Fibroblast of skin of right quadriceps (primary cell): ENCODE results near the gene VOPP1.

ENCODE experiments used
- DNase-seq: peaks from one replicate; pipeline ENCODE4 v3.0.0-alpha.2; 2013

The VOPP1 gene

DNA sequence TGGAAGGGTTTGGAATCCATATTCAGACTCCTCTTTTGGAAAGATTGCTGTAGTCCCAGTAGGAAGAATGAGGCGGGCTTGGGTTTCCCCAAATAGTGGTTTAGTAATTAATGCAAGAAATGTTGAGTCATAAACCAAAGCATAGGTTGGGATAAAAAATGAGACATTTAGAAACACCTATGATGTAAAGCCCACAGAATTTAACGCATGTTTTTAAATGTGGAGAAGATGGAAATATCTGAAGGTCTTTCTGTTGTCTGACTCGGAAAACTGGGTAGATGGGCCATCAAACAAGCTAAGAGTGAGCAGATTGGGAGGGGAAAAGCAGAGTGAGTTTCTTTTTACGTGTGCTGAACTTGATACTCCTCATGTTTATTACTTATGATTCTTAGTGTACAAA lies 145.0 kb downstream of the VOPP1 start:
- peak; percentile 39 for DNase-seq

GRCh38 chr7:55426676-55427075 lies 145.6 kb downstream of the VOPP1 start:
- DNase-seq: no peak

- DNase-seq: no peak
Measured at GRCh38 chr7:55425141-55425752, 147.1 kb downstream of the VOPP1 start.

DNA sequence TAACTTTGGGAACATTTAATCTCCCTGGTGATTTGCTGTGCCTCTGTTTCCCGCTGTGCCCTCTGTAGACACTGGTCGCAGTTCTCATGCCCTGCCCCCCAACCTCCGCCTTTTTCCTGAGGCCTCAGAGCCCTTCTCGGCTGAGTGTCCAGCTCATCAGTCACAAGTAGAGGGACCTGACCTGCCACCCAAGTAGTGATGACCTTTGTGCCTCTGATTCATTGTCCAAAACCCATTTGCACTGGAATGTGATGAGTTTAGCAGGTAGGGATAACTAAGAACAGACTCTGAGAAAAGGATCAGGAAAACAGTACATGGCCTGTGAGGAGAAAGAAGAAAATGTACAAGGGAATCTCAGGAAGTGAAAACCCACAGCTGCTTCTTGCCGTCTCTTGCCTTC lies 148.4 kb downstream of the VOPP1 start:
- no peak for DNase-seq

- peak; percentile 63 for DNase-seq
Measured at GRCh38 chr7:55423277-55423711, 149.0 kb downstream of the VOPP1 start.
